K562 (cell line): ENCODE data around the gene STYXL1. TPM values are rescaled to one million over a fixed set of nuclear protein-coding genes. Genes with fewer than 3 reads are reported as not detected.

Experiments
- ARID1B ChIP-seq: fragments of 450-650 bp; IDR thresholded peaks from 2 replicates; pipeline ENCODE4 v1.6.1; 2016; ENCODE audit warnings: antibody characterized with exemption, mild to moderate bottlenecking, inconsistent platforms
- CEBPG ChIP-seq, 3 experiments: fragments of 200-800 bp in 1 of 3; sonication (Bioruptor generic) in 1 of 3; sonication (generic) in 1 of 3; formaldehyde crosslinking in 1 of 3; IDR thresholded peaks in 2 of 3; conservative IDR thresholded peaks in 1 of 3; 2 replicates each; pipeline versions ENCODE4 v1.6.1 to v1.8.0; 2016 to 2022; ENCODE audit warnings: missing compliant biosample characterization in 2 of 3, missing genetic modification characterization in 2 of 3, mild to moderate bottlenecking in 1 of 3, missing genetic modification reagents in 1 of 3
- ESRRA ChIP-seq: fragments of 450-650 bp; IDR thresholded peaks from 2 replicates; pipeline ENCODE4 v1.6.1; 2014; ENCODE audit warnings: low read depth, mild to moderate bottlenecking, moderate library complexity, borderline replicate concordance
- HIVEP1 ChIP-seq: fragments of 250-450 bp; sonication (Bioruptor Pico); IDR thresholded peaks from 2 replicates; pipeline ENCODE4 v1.4.0; 2020; ENCODE audit warnings: mild to moderate bottlenecking
- MTA1 ChIP-seq: fragments of 450-650 bp; IDR thresholded peaks from 2 replicates; pipeline ENCODE4 v1.6.1; 2017; ENCODE audit warnings: borderline replicate concordance
- MTF1 ChIP-seq: fragments of 250-450 bp; sonication (Bioruptor Pico); IDR thresholded peaks from 2 replicates; pipeline ENCODE4 v1.9.0; 2021; ENCODE audit warnings: moderate library complexity, mild to moderate bottlenecking, inconsistent platforms, borderline replicate concordance
- NEUROD1 ChIP-seq: fragments of 150-350 bp; IDR thresholded peaks from 2 replicates; pipeline ENCODE4 v1.6.1; 2014; ENCODE audit warnings: borderline replicate concordance, low read length, low read depth; ENCODE audit not compliant: partially characterized antibody
- NFRKB ChIP-seq: fragments of 450-650 bp; IDR thresholded peaks from 2 replicates; pipeline ENCODE4 v1.6.1; 2016; ENCODE audit warnings: low read depth
- POLR2AphosphoS5 ChIP-seq: IDR thresholded peaks from 2 replicates; pipeline ENCODE4 v1.6.1; 2011; ENCODE audit warnings: mild to moderate bottlenecking, low read depth, low read length, moderate library complexity; ENCODE audit not compliant: control insufficient read depth, insufficient read depth
- SAFB ChIP-seq: fragments of 200-400 bp; formaldehyde crosslinking; IDR thresholded peaks from 2 replicates; pipeline ENCODE4 v1.6.1; 2017; ENCODE audit warnings: low read depth, low read length, borderline replicate concordance
- SIX5 ChIP-seq, 2 experiments: IDR thresholded peaks; 2 replicates each; pipeline ENCODE4 v1.6.1; 2011; ENCODE audit warnings: low read length in 2 of 2, borderline replicate concordance in 1 of 2, low read depth in 1 of 2, mild to moderate bottlenecking in 1 of 2, moderate library complexity in 1 of 2; ENCODE audit not compliant: insufficient read depth in 1 of 2
- SP1 ChIP-seq: sonication (generic); formaldehyde crosslinking; IDR thresholded peaks from 2 replicates; pipeline ENCODE4 v1.8.1; 2022; ENCODE audit warnings: mild to moderate bottlenecking, missing genetic modification reagents
- SRSF7 ChIP-seq: fragments of 200-400 bp; formaldehyde crosslinking; optimal IDR thresholded peaks from 2 replicates; pipeline ENCODE3; 2017; ENCODE audit warnings: mild to moderate bottlenecking, low read depth, low read length
- SUPT5H ChIP-seq: fragments of 450-650 bp; IDR thresholded peaks from 2 replicates; pipeline ENCODE4 v1.6.1; 2016
- TBP ChIP-seq: optimal IDR thresholded peaks from 2 replicates; pipeline ENCODE3; 2011; ENCODE audit warnings: low read depth, low read length, improper control_type of control experiment
- ZZZ3 ChIP-seq: fragments of 450-650 bp; IDR thresholded peaks from 2 replicates; pipeline ENCODE4 v1.6.1; 2016; ENCODE audit warnings: antibody characterized with exemption, mild to moderate bottlenecking, moderate library complexity
- polyA plus RNA-seq, 8 experiments: library from polyadenylated mRNA; depleted of rRNA in 4 of 8; stranded (reverse) in 5 of 8; unstranded in 3 of 8; fragments of >200 nt; fragmentation: Nextera tagmentation in 2 of 8; fragmentation: Illumina TruSeq in 1 of 8; extraction: Ambion mirVana in 2 of 8; extraction: Trizol in 1 of 8; gene quantifications; 2 replicates each; pipeline versions ENCODE4 v1.2.1 to v1.2.3, GENCODE V29; 2011 to 2014; ENCODE audit warnings: inconsistent platforms in 1 of 8, missing spikeins in 1 of 8
- total RNA-seq, 7 experiments: library from RNA; depleted of rRNA in 6 of 7; stranded (reverse); fragments of >200 nt in 6 of 7; fragmentation: Illumina TruSeq in 2 of 7; extraction: Trizol in 2 of 7; gene quantifications; 2 replicates each; pipeline versions ENCODE4 v1.2.1 to v1.2.3, GENCODE V29; 2011 to 2021; ENCODE audit warnings: low replicate concordance in 1 of 7
- TF ChIP-seq, protein P1 (sequence below): fragments of 250-450 bp; sonication (Bioruptor Pico); IDR thresholded peaks from 2 replicates; pipeline ENCODE4 v1.5.0; 2020; ENCODE audit warnings: mild to moderate bottlenecking, borderline replicate concordance
- TF ChIP-seq, protein P2 (sequence below): sonication (generic); formaldehyde crosslinking; IDR thresholded peaks from 2 replicates; pipeline ENCODE4 v1.8.1; 2023; ENCODE audit warnings: mild to moderate bottlenecking, missing genetic modification reagents
- TF ChIP-seq, protein P3 (sequence below): sonication (generic); IDR thresholded peaks from 2 replicates; pipeline ENCODE4 v1.6.1; 2016
- TF ChIP-seq, protein P4 (sequence below): fragments of 450-650 bp; IDR thresholded peaks from 2 replicates; pipeline ENCODE4 v1.6.1; 2017; ENCODE audit warnings: antibody characterized with exemption

STYXL1 gene
- total and polyA plus RNA-seq, 9 of the 15 experiments (the other 6 are each of a cell fraction or from before 2014, with no cell fraction given): 36.5 to 97.2 (median 49.9) TPM

DNA sequence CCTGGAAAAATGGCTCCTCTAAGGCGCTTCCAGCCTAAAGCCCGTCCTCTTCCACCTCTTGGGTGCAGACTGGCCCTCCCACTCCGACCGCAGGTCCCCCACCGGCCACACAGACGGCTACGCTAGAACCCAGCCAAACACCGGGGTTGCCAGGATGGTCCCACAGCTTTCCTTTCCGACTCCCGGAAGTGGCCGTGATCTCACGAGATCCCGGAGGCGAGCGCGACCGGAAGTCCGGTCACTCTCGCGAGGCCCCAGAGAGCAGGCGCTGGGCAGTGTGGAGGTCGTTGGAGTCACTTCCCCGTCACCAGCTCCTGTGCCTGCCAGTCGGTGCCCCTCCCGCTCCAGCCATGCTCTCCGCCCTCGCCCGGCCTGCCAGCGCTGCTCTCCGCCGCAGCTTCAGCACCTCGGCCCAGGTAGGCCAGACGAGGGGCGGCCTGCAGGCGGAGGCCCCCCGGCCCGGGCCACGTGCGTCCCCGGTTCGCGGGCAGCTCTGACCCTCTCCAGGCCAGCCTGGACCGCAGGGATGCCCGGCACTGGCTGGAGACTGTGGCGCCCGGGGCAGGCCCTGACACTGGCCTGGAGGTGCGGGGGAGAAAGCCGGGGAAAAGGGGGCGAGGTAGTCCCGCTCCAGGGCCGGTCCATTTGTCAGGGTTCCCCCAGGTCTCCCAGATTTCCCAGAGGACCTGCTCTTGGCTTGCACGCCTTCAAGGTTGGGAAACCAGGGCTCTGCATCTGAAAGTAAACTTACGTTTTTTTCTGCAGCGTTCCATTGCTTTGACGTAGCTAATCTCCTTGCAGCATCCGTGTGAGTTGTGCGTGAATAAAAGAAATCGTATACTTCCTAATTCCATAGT is at the start of gene STYXL1, which contains the start of gene MDH2 (continued):
- no peak for TF ChIP-seq MTF1
- TF ChIP-seq, protein P1, sequence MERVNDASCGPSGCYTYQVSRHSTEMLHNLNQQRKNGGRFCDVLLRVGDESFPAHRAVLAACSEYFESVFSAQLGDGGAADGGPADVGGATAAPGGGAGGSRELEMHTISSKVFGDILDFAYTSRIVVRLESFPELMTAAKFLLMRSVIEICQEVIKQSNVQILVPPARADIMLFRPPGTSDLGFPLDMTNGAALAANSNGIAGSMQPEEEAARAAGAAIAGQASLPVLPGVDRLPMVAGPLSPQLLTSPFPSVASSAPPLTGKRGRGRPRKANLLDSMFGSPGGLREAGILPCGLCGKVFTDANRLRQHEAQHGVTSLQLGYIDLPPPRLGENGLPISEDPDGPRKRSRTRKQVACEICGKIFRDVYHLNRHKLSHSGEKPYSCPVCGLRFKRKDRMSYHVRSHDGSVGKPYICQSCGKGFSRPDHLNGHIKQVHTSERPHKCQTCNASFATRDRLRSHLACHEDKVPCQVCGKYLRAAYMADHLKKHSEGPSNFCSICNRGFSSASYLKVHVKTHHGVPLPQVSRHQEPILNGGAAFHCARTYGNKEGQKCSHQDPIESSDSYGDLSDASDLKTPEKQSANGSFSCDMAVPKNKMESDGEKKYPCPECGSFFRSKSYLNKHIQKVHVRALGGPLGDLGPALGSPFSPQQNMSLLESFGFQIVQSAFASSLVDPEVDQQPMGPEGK (CRISPR knock-in tag): 0 out of 2 replicates have a peak, but pooled peaks have one; percentile 40
- TF ChIP-seq SAFB: 0 out of 2 replicates have a peak, but pooled peaks have one; percentile 14
- TF ChIP-seq, protein P2, sequence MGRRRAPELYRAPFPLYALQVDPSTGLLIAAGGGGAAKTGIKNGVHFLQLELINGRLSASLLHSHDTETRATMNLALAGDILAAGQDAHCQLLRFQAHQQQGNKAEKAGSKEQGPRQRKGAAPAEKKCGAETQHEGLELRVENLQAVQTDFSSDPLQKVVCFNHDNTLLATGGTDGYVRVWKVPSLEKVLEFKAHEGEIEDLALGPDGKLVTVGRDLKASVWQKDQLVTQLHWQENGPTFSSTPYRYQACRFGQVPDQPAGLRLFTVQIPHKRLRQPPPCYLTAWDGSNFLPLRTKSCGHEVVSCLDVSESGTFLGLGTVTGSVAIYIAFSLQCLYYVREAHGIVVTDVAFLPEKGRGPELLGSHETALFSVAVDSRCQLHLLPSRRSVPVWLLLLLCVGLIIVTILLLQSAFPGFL (CRISPR knock-in tag): peak; percentile 98
- TF ChIP-seq NEUROD1: peak; percentile 91
- TF ChIP-seq, protein P3, sequence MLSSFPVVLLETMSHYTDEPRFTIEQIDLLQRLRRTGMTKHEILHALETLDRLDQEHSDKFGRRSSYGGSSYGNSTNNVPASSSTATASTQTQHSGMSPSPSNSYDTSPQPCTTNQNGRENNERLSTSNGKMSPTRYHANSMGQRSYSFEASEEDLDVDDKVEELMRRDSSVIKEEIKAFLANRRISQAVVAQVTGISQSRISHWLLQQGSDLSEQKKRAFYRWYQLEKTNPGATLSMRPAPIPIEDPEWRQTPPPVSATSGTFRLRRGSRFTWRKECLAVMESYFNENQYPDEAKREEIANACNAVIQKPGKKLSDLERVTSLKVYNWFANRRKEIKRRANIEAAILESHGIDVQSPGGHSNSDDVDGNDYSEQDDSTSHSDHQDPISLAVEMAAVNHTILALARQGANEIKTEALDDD: peak; percentile 85
- peak; percentile 94 for TF ChIP-seq POLR2AphosphoS5
- TF ChIP-seq CEBPG (CRISPR knock-in tag; IDR thresholded peaks at IDR 0.05): no peak
- no peak for TF ChIP-seq CEBPG (tag; conservative IDR thresholded peaks at IDR 0.05 in 1 of 2, IDR thresholded peaks at IDR 0.05 in 1 of 2)
- TF ChIP-seq SP1 (CRISPR knock-in tag): peak; percentile 67
- TF ChIP-seq ARID1B: peak; percentile 26; the same call in 1 of the 2 replicates
- TF ChIP-seq SUPT5H: peak; percentile 97
- TF ChIP-seq HIVEP1 (CRISPR knock-in tag): 0 out of 2 replicates have a peak, but pooled peaks have one; percentile 62
- peak; percentile 15 to 45; a peak in 3 of 4 replicates for TF ChIP-seq SIX5 (IDR thresholded peaks at IDR 0.05; ENCODE audit: borderline replicate concordance in 1 of 2, insufficient read depth in 1 of 2, low read depth in 1 of 2, low read length in 2 of 2)
- TF ChIP-seq NFRKB: peak; percentile 62
- TF ChIP-seq, protein P4, sequence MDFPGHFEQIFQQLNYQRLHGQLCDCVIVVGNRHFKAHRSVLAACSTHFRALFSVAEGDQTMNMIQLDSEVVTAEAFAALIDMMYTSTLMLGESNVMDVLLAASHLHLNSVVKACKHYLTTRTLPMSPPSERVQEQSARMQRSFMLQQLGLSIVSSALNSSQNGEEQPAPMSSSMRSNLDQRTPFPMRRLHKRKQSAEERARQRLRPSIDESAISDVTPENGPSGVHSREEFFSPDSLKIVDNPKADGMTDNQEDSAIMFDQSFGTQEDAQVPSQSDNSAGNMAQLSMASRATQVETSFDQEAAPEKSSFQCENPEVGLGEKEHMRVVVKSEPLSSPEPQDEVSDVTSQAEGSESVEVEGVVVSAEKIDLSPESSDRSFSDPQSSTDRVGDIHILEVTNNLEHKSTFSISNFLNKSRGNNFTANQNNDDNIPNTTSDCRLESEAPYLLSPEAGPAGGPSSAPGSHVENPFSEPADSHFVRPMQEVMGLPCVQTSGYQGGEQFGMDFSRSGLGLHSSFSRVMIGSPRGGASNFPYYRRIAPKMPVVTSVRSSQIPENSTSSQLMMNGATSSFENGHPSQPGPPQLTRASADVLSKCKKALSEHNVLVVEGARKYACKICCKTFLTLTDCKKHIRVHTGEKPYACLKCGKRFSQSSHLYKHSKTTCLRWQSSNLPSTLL: no peak
- TF ChIP-seq ZZZ3: peak; percentile 71; the same call in 1 of the 2 replicates
- TF ChIP-seq SRSF7: no peak
- peak; percentile 95 for TF ChIP-seq TBP
- no peak for TF ChIP-seq MTA1
- TF ChIP-seq ESRRA: peak; percentile 99
